Calu3 (cell line): ENCODE results near the gene TPRX2. TPM values are rescaled to one million over a fixed set of nuclear protein-coding genes. Genes with fewer than 3 reads are reported as not detected.
A peak's percentile ranks its signal among the peaks of the same experiment; 100 is the strongest.

Experiments used
- BruUV-seq: library from RNA; stranded (reverse); fragments of 400-500 nt; replicated peaks from 2 replicates; lab custom pipeline; 2021; lab: Mats Ljungman, UMichigan
- CTCF ChIA-PET: fragments of 300-600 bp; sonication (Branson Sonifier 250); formaldehyde crosslinking; loops from one replicate; lab custom pipeline; 2022; ENCODE audit warnings: antibody characterized with exemption; lab: Charles Lee
- DNase-seq: peaks from one replicate; pipeline ENCODE4 v3.0.0; 2022
- H3K27ac Mint-ChIP-seq: one replicate; pipeline ENCODE4 v1.8.0; 2022; ENCODE audit warnings: mixed read lengths; ENCODE audit not compliant: unreplicated experiment
- H3K27me3 Mint-ChIP-seq: one replicate; pipeline ENCODE4 v1.8.0; 2022; ENCODE audit warnings: mixed read lengths; ENCODE audit not compliant: unreplicated experiment
- H3K36me3 Mint-ChIP-seq: one replicate; pipeline ENCODE4 v1.8.0; 2022; ENCODE audit warnings: mild to moderate bottlenecking, moderate library complexity, mixed read lengths; ENCODE audit not compliant: insufficient read depth, unreplicated experiment
- H3K4me1 Mint-ChIP-seq: one replicate; pipeline ENCODE4 v1.8.0; 2022; ENCODE audit warnings: mild to moderate bottlenecking, low read depth, mixed read lengths; ENCODE audit not compliant: unreplicated experiment
- H3K4me3 Mint-ChIP-seq: one replicate; pipeline ENCODE4 v1.8.0; 2022; ENCODE audit warnings: mild to moderate bottlenecking, low read depth, moderate library complexity, mixed read lengths; ENCODE audit not compliant: unreplicated experiment
- H3K9me3 Mint-ChIP-seq: one replicate; pipeline ENCODE4 v1.8.0; 2022; ENCODE audit warnings: low read depth, mixed read lengths; ENCODE audit not compliant: unreplicated experiment
- CTCF ChIP-seq: fragments of 200-600 bp; IDR thresholded peaks from one replicate; pipeline ENCODE4 v1.8.0; 2022; ENCODE audit warnings: antibody characterized with exemption; ENCODE audit not compliant: unreplicated experiment
- intact Hi-C: fragments of 100-400 bp; cut with micrococcal nuclease; formaldehyde crosslinking; loops from one replicate; pipeline ENCODE4 v1.10.0; 2022; ENCODE audit not compliant: unreplicated experiment
- total RNA-seq: library from RNA; stranded (reverse); gene quantifications from 2 replicates; pipeline ENCODE4 v1.2.3, GENCODE V29; 2022

Gene TPRX2
- total RNA-seq, 1 experiment from 2014 or later: not detected

GRCh38 chr19:47839913-47840312 is 19.1 kb upstream of the TPRX2 start:
- Mint-ChIP-seq H3K4me1 (no peaks in the 10 kb centered on the region), H3K27ac (no peak overlapping the region), H3K36me3 (no peaks in the 10 kb centered on the region), H3K27me3 (peaks cover 43% of the 10 kb centered on the region), H3K4me3 (no peak overlapping the region), H3K9me3 (no peaks in the 10 kb centered on the region)
- CTCF ChIA-PET: interaction anchor here (0.6 to 0.7 kb wide), 2 partner anchors 10 to 330 kb away, joined by 3 to 4 read pairs; no protein-coding TSS in a partner anchor
- DNase-seq: no peak
- TF ChIP-seq CTCF: no peak
- intact Hi-C loops: no loop called here
- BruUV-seq: no TSS peak

GRCh38 chr19:47842941-47843340 is 16.1 kb upstream of the TPRX2 start:
- H3K27ac Mint-ChIP-seq: no peak overlapping the region
- H3K36me3 Mint-ChIP-seq: no peaks in the 10 kb centered on the region
- no peak for DNase-seq
- CTCF ChIA-PET: no interaction called here
- TF ChIP-seq CTCF: no peak
- no TSS peak for BruUV-seq
- H3K4me1 Mint-ChIP-seq: no peaks in the 10 kb centered on the region
- H3K9me3 Mint-ChIP-seq: no peaks in the 10 kb centered on the region
- H3K4me3 Mint-ChIP-seq: no peak overlapping the region
- intact Hi-C loops: no loop called here
- peaks cover 58% of the 10 kb centered on the region for H3K27me3 Mint-ChIP-seq

- intact Hi-C loops: no loop called here
- H3K36me3 Mint-ChIP-seq: no peaks in the 10 kb centered on the region
- H3K4me1 Mint-ChIP-seq: peaks cover 10% of the 10 kb centered on the region
- peaks cover 81% of the 10 kb centered on the region for H3K27me3 Mint-ChIP-seq
- BruUV-seq: no TSS peak
- CTCF ChIA-PET: no interaction called here
- no peak overlapping the region for H3K27ac Mint-ChIP-seq
- H3K9me3 Mint-ChIP-seq: no peaks in the 10 kb centered on the region
- no peak overlapping the region for H3K4me3 Mint-ChIP-seq
- TF ChIP-seq CTCF: no peak
- no peak for DNase-seq
Measured at GRCh38 chr19:47848425-47848822, 10.6 kb upstream of the TPRX2 start.

GRCh38 chr19:47848823-47849473 is 10.1 kb upstream of the TPRX2 start:
- Mint-ChIP-seq H3K9me3 (no peaks in the 10 kb centered on the region), H3K4me1 (peaks cover 10% of the 10 kb centered on the region), H3K4me3 (peak overlapping the region; percentile 21), H3K27ac (no peak overlapping the region), H3K27me3 (peaks cover 81% of the 10 kb centered on the region), H3K36me3 (no peaks in the 10 kb centered on the region)
- TF ChIP-seq CTCF: peak; percentile 81
- no TSS peak for BruUV-seq
- DNase-seq: peak; percentile 64
- intact Hi-C loops: no loop called here
- CTCF ChIA-PET: interaction anchor here (1.0 kb wide), 1 partner anchor 9 kb away, joined by 3 read pairs; no protein-coding TSS in a partner anchor
